Activated T-cell treated with anti-CD3 and anti-CD28 coated beads, Interleukin-2, amount 50 U/mL, for 48 hours (primary cell): Measurements from ENCODE around the gene AGAP1.

Source experiments
- DNase-seq, 2 experiments: peaks; one replicate each; pipeline ENCODE4 v3.0.0-alpha.2; 2020

AGAP1 gene

GRCh38 chr2:235552671-235553070, 58.8 kb downstream of the AGAP1 start:
- no peak for DNase-seq

- DNase-seq, result no peak
Observed at GRCh38 chr2:235553291-235553690, 59.4 kb downstream of the AGAP1 start.

GRCh38 chr2:235553696-235554100, 59.9 kb downstream of the AGAP1 start:
- no peak for DNase-seq

- DNase-seq, result no peak
Observed at GRCh38 chr2:235554385-235554784, 60.5 kb downstream of the AGAP1 start.

- no peak for DNase-seq
Observed at GRCh38 chr2:235554936-235555335, 61.1 kb downstream of the AGAP1 start.

- no peak for DNase-seq
Observed at GRCh38 chr2:235555371-235555770, 61.5 kb downstream of the AGAP1 start.

GRCh38 chr2:235556086-235556485, 62.2 kb downstream of the AGAP1 start:
- DNase-seq, result no peak

GRCh38 chr2:235556901-235557300, 63.1 kb downstream of the AGAP1 start:
- no peak for DNase-seq

- DNase-seq, result no peak
Observed at GRCh38 chr2:235557903-235558302, 64.1 kb downstream of the AGAP1 start.

- DNase-seq, result no peak
Observed at GRCh38 chr2:235558572-235558971, 64.7 kb downstream of the AGAP1 start.

GRCh38 chr2:235560345-235560744, 66.5 kb downstream of the AGAP1 start:
- DNase-seq, result no peak

- DNase-seq, result no peak
Observed at GRCh38 chr2:235561450-235561849, 67.6 kb downstream of the AGAP1 start.

- DNase-seq, result no peak
Observed at GRCh38 chr2:235562065-235562747, 68.4 kb downstream of the AGAP1 start.

- no peak for DNase-seq
Observed at GRCh38 chr2:235563056-235563910, 69.4 kb downstream of the AGAP1 start.

GRCh38 chr2:235564066-235564465, 70.2 kb downstream of the AGAP1 start:
- no peak for DNase-seq

GRCh38 chr2:235564884-235565530, 71.2 kb downstream of the AGAP1 start:
- no peak for DNase-seq

- no peak for DNase-seq
Observed at GRCh38 chr2:235566415-235566814, 72.6 kb downstream of the AGAP1 start.

GRCh38 chr2:235566931-235567495, 73.2 kb downstream of the AGAP1 start:
- DNase-seq, result no peak

- no peak for DNase-seq
Observed at GRCh38 chr2:235567842-235568241, 74.0 kb downstream of the AGAP1 start.

- no peak for DNase-seq
Observed at GRCh38 chr2:235568431-235568830, 74.6 kb downstream of the AGAP1 start.

GRCh38 chr2:235569837-235570236, 76.0 kb downstream of the AGAP1 start:
- DNase-seq, result no peak

GRCh38 chr2:235570256-235570655, 76.4 kb downstream of the AGAP1 start:
- no peak for DNase-seq

GRCh38 chr2:235570966-235571692, 77.3 kb downstream of the AGAP1 start:
- DNase-seq, result no peak
